GM19099 (cell line): ENCODE results near the gene GPR52.

Experiments
- POLR2A ChIP-seq: IDR thresholded peaks from 3 replicates; pipeline ENCODE4 v1.6.1; 2011; ENCODE audit warnings: low read depth; ENCODE audit not compliant: insufficient read length; ENCODE audit errors: extremely low read depth

The GPR52 gene, protein sequence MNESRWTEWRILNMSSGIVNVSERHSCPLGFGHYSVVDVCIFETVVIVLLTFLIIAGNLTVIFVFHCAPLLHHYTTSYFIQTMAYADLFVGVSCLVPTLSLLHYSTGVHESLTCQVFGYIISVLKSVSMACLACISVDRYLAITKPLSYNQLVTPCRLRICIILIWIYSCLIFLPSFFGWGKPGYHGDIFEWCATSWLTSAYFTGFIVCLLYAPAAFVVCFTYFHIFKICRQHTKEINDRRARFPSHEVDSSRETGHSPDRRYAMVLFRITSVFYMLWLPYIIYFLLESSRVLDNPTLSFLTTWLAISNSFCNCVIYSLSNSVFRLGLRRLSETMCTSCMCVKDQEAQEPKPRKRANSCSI

DNA sequence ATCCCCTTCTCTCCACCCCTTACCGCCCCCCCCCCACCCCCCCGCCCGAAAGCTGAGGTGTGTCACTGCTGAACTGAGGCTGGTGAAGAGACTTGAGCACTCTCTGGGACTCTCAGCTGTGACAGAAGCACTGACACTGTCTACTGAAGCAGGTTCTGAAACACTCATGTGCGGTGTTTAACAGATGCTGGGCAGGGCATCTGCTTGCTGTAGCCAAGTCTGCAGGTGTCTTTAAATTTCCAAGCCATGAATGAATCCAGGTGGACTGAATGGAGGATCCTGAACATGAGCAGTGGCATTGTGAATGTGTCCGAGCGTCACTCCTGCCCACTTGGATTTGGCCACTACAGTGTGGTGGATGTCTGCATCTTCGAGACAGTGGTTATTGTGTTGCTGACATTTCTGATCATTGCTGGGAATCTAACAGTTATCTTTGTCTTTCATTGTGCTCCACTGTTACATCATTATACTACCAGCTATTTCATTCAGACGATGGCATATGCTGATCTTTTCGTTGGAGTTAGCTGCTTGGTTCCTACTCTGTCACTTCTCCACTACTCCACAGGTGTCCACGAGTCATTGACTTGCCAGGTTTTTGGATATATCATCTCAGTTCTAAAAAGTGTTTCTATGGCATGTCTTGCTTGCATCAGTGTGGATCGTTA lies at the start of gene GPR52:
GPR52 (plus strand) TSS at position 99 of the 665 bp plus-strand sequence; CDS start at position 247, 148 bp downstream.
- no peak for TF ChIP-seq POLR2A

- no peak for TF ChIP-seq POLR2A
These were observed 49.5 kb upstream of the GPR52 start for GRCh38 chr1:174398246-174398645.

DNA sequence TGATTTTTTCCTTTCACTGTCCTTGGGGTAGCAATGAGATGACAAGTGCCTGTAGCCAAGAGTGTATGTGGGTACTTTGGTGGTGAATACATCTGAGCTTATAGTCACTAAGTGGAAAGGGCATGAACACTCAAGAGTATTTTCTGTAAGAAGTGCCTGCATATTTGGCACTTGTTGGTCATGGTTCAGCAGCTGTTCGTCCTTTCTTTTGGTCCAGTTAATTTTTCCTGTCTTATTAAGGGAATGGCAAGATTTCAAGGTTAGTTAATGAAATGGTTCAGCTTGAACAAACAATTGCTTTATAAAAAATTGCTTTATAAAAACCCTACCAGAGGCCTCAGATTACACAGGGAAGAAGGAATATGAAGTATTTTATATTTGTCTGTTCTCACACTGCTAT lies 48.6 kb upstream of the GPR52 start:
- TF ChIP-seq POLR2A = no peak

- TF ChIP-seq POLR2A = no peak
These were observed 46.7 kb upstream of the GPR52 start for GRCh38 chr1:174401075-174401474.

DNA sequence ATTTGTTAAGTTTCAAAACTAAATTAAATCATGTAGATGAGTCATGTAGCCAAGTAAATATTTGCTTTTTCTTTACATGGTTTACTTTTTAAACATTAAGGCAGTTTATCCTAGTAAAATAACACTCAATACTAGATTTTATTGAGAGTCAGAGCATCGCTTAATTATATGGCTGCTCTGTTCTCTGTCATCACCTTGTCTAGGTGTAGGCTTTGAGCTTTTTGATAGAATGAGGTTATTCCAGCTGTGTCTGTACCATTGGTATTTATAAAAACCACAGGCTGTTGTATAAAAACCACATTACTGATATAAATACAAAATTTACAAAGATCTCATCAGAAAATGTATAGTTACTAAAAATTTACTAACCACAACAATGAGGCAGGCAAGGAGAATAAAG lies 42.5 kb upstream of the GPR52 start:
- no peak for TF ChIP-seq POLR2A

DNA sequence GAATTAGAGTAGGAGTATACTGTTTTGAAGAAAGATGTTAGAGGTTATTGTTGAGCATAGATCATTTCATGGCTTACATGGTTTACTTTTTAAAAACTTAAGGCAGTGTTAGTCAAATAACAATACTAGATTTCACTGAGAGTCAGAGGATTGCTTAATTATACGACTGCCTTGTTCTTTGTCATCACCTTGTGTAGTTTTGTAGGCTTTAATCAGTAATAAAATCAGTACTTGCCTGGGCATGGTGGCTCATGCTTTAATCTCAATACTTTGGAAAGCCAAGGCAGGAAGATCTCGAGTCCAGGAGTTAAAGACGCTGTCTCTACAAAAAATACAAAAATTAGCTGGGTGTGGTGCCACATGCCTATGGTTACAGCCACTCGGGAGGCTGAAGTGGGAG lies 41.3 kb upstream of the GPR52 start:
- no peak for TF ChIP-seq POLR2A

DNA sequence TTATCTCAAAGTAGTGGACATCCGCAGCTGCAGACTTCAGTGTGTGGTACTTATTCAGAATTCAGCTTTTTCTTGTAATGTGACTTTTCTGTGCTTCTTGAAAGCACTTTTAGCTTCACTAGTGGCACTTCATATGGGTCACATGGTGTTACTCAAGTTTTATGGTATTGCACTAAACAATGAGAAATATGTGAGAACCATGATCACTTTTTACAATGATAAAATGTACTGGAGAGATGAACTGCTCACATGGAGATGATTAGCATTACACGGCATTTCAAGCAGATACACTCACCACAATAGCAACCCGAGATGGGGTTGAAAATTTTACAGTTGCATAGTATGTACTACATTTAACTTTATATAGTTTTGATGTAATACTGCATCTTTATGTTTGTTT lies 40.1 kb upstream of the GPR52 start:
- no peak for TF ChIP-seq POLR2A

GRCh38 chr1:174408146-174408545 lies 39.6 kb upstream of the GPR52 start:
- no peak for TF ChIP-seq POLR2A

GRCh38 chr1:174413632-174414031 lies 34.1 kb upstream of the GPR52 start:
- no peak for TF ChIP-seq POLR2A

DNA sequence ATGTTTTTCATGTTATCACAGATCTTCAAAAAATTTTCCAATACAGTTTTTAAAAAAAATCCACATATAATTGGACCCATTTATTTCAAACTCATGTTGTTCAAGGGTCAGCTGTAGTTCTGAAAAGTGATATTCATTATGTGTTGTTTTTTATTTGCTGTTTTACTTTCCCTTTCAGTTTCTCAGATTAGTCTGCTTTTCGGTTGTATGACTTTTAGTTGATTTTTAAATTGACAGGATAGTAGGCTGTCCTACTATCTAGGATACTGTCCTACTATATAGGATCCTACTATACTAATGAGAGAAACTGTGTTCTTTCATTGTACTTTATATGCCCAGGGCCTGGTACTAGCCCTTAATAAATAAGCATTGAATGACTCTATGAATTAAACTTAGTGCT lies 33.6 kb upstream of the GPR52 start:
- no peak for TF ChIP-seq POLR2A

- TF ChIP-seq POLR2A = no peak
These were observed 32.3 kb upstream of the GPR52 start for GRCh38 chr1:174415506-174415905.

DNA sequence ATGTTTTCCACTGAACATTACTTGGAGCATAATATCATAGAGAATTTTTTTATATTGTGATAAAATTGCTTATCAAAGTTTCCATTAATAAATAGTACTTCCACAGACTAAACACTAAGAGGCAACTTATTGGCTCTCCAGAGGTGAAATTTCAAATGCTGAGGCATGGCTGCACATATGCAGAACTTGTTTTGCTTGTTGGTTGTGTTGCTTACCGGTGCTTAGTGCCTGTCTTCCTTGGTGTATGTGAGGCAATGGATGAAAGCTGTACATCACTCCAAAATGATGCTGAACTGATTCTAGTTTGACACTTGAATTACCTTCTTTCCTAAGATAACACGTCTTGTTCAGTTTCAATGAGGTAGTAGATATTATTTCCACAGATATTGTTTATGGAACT lies 29.8 kb upstream of the GPR52 start:
- TF ChIP-seq POLR2A = no peak

DNA sequence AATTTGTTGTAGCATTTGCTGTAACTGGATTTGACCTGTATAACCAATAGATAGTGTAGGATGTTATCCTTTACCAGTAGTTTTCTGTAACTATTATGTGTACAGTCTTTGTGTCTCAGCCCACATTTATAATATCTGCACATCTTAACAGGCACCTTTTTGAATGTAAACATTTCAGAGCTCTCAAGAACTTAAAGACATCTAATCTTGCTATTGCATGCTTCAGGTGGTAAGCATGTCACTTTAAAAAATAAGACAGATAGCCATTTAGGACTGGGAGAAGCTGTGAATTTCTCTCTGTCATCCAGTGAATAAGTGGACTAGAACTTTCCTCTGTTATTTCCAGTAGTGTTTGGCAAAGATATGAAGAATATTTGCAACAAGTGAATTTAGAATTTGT lies 22.6 kb upstream of the GPR52 start:
- no peak for TF ChIP-seq POLR2A

DNA sequence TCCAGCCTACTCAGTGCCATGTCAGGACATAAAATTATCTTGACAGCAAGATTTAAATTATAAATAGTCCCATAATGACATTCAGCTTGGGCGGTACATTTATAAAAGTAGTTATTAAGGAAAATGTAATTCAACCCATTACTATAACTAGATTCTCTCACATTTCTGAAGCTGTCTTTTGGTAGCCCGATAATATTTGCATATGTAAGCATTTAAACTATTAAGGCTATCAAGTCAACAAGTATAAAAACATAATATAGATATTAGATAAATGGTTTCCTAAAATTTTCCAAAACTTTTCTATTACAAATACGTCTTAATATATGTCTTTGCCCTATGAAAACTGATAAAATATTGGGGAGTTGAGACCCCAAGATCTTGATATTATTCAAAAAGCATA lies 21.6 kb upstream of the GPR52 start:
- TF ChIP-seq POLR2A = no peak

DNA sequence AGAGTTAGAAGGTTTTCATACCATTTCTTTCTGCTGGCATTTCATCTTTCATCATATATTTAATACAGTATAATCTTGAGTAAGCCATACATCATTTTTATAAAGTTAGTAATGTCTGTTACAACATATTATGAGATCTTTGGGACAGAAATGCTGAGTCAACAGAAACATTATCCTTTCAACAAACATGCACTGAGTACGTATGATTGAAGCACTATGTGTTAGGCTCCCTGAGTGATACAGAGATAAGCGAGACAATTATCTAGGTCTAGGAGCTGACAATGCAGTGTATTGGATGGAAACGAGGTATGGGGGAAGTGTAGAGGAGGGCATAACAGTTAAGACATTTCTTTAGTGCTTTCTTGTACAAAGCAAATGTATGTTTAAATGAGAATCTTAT lies 19.7 kb upstream of the GPR52 start:
- no peak for TF ChIP-seq POLR2A

- TF ChIP-seq POLR2A = no peak
These were observed 19.0 kb upstream of the GPR52 start for GRCh38 chr1:174428739-174429138.
